ENCODE results near the gene ERC2. TPM values are rescaled to one million over a fixed set of nuclear protein-coding genes. Genes with fewer than 3 reads are reported as not detected.

Gene ERC2
- total RNA-seq, 1 donor from 2014 or later: 48.3 TPM

DNA sequence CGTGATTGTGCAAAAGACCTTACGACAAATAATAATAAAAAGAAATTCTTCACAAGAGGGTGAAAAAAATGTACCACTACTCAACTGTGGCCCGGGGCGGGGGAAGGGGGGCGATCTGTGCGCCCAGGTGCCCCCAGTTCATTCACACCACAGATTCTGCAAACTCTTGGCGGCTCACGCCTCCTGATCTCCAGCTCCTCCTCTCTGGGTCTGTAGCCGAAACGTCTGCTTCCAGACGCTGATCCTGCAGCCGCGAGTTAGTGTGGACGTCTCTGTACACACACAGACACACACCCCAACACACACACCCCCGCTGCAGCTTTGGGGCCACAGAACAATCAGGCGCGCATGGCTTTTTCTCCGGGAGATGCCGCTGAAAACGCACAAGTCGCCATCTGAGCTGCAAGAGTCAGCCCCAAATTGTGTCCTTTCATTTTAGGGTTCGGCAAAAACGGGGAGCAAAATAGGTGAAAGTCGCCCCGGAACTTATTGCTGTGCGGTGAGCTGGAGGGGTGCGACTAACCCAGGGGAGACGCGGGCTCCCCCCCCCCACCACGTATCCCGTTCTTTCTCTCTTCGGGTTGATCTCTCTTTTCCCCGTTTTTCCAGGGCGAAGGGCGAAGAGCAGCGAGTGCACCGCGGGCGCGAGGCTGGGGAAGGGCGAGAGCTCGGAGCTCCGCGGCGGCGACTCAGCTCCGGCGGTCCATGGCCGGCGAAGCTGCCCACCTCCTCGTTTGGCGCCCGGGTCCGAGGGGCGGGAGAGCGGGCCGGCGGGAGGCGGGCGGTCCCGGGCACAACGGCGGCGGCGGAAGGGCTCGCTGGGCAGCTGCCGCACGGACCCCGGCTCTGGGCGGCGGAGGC is 980.7 kb downstream of the ERC2 start:
- no peak overlapping the region for H3K27ac Mint-ChIP-seq (ENCODE audit: unreplicated experiment)
- no peaks in the 10 kb centered on the region for H3K36me3 Mint-ChIP-seq (ENCODE audit: unreplicated experiment)
- peak; percentile 54 for DNase-seq
- peaks cover 8% of the 10 kb centered on the region for H3K9me3 Mint-ChIP-seq (ENCODE audit: unreplicated experiment)
- H3K4me1 Mint-ChIP-seq (ENCODE audit: low read depth, unreplicated experiment): peaks cover 23% of the 10 kb centered on the region
- peak overlapping the region; percentile 89 for H3K4me3 Mint-ChIP-seq (ENCODE audit: unreplicated experiment)
- peaks cover 32% of the 10 kb centered on the region for H3K27me3 Mint-ChIP-seq (ENCODE audit: unreplicated experiment)
- TF ChIP-seq, protein P1, sequence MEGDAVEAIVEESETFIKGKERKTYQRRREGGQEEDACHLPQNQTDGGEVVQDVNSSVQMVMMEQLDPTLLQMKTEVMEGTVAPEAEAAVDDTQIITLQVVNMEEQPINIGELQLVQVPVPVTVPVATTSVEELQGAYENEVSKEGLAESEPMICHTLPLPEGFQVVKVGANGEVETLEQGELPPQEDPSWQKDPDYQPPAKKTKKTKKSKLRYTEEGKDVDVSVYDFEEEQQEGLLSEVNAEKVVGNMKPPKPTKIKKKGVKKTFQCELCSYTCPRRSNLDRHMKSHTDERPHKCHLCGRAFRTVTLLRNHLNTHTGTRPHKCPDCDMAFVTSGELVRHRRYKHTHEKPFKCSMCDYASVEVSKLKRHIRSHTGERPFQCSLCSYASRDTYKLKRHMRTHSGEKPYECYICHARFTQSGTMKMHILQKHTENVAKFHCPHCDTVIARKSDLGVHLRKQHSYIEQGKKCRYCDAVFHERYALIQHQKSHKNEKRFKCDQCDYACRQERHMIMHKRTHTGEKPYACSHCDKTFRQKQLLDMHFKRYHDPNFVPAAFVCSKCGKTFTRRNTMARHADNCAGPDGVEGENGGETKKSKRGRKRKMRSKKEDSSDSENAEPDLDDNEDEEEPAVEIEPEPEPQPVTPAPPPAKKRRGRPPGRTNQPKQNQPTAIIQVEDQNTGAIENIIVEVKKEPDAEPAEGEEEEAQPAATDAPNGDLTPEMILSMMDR (IDR thresholded peaks at IDR 0.05; ENCODE audit: partially characterized antibody, unreplicated experiment): no peak

DNA sequence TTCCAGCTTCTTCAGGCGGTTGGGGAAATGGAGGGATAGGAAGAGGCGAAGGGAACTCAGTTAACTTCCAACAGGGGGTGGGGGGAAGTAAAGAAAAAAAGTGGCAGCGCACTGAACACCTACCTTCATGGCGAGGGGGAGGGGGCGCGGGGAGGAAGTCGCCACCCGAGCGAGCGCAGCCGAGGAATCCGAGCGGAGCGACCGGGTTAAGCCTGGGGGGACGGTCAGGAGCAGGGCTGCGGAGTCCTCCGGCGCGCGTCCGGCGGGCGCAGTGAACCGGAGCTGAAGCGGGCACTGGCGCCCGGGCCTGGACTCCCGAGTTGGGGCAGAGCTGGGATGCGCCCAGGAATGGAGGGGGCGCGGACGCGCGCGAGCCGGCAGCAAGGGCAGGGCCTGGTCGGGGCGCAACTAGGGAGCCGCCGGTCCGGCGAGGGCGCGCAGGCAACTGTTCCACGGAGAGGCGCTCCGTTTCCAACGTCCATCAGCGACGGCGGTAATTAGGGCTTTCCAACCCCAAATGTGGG is 981.3 kb downstream of the ERC2 start, which contains the start of gene WNT5A:
Gene WNT5A, minus strand, starts transcription at position 450 of the 524 bp plus-strand sequence. Its CDS starts 321 bp downstream, at position 129.
- Mint-ChIP-seq H3K4me1 (ENCODE audit: low read depth, unreplicated experiment) (peaks cover 24% of the 10 kb centered on the region), H3K36me3 (ENCODE audit: unreplicated experiment) (no peaks in the 10 kb centered on the region), H3K27me3 (ENCODE audit: unreplicated experiment) (peaks cover 32% of the 10 kb centered on the region), H3K27ac (ENCODE audit: unreplicated experiment) (no peak within 1 kb of the TSS), H3K4me3 (ENCODE audit: unreplicated experiment) (peak within 1 kb of the TSS; percentile 89), H3K9me3 (ENCODE audit: unreplicated experiment) (peaks cover 8% of the 10 kb centered on the region)
- TF ChIP-seq, protein P1 (IDR thresholded peaks at IDR 0.05; ENCODE audit: partially characterized antibody, unreplicated experiment): no peak
- DNase-seq: peak; percentile 54

DNA sequence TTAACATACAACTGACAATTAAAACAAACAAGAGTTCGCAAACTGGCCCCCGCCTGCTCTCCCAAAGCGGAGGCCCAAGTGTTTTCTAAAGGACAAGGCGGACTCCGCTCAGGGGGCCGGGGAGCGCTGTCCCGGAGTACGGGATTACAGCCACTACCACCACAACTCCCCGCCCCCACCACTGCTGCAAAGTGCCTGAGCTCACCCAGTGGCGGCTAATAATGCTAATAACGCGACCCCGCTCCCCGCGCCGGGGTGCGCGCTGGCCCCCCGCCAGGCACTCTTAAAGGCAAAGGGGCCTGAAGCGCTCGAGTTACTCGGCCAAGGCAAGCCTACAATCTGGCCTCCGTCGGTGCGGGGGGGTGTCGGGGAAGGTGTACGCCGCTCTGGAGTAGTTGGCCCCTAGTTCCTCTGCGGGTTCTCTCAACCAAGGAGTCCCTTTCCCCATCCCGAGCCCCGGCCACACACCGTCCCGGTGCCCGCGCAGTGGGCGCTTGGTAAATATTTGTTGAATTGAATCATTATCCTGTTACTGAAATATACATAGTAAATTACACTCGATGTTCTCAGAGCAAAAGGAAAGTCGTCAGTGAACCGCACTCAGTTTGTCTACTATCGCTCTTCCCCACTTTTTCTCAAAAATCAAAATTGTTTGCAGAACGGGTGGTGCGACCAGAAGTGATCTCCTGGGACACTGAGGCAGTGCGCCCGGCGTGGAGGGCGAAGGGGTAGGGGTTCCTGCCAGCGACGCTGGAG is 982.0 kb downstream of the ERC2 start:
- peaks cover 33% of the 10 kb centered on the region for H3K27me3 Mint-ChIP-seq (ENCODE audit: unreplicated experiment)
- peaks cover 9% of the 10 kb centered on the region for H3K9me3 Mint-ChIP-seq (ENCODE audit: unreplicated experiment)
- H3K36me3 Mint-ChIP-seq (ENCODE audit: unreplicated experiment): no peaks in the 10 kb centered on the region
- peak; percentile 36 for DNase-seq
- H3K4me3 Mint-ChIP-seq (ENCODE audit: unreplicated experiment): peak overlapping the region; percentile 78
- TF ChIP-seq, protein P1 (IDR thresholded peaks at IDR 0.05; ENCODE audit: partially characterized antibody, unreplicated experiment): no peak
- peaks cover 25% of the 10 kb centered on the region for H3K4me1 Mint-ChIP-seq (ENCODE audit: low read depth, unreplicated experiment)
- no peak overlapping the region for H3K27ac Mint-ChIP-seq (ENCODE audit: unreplicated experiment)

DNA sequence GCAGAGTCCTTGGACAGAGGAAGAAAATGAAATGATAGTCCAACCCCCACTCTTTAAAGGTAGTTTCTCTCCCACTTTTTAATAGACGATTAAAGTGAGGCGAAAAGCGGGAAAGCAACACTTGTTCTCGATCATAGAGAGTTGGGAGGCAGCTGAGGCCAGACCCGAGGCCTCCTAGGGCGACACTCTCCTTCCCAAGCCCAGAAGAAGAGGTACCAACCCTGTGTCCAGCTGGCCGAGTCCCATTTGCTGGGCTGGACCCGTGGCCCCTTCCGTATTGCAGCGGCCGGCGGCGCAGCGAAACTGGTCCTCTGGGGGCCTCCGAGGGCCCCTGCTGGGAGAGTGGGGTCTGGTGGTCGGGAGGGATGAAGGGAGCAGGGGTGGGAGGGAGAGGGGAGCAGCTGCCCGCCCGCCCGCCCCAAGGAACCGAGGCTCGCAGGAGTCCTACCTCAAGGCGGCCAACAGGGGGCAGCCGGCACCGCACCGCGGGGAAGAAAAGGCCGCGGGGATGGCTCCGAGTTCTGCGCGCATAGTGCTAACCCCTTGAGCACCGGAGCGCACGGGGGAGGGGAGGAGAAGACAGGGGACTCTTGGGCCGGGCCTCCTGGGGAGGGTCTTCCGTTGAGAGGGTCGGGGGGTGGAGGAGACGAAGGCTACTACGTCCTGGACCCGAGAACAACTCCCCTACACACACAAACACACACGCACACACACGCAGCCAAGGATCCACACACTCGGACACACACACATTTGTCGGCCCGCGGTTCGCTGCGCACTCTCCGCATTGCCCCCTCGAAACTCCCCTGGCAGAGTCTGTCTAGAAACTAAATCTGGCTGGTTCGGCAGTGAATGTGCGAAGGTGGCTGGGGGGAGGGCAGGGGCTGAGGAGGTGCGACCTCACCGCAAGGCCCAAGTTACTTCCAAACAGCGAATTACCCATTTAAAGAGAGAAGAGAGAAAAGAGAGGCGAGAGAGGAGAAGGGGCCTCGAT is 983.2 kb downstream of the ERC2 start:
- peak; percentile 87 for DNase-seq
- Mint-ChIP-seq H3K4me3 (ENCODE audit: unreplicated experiment) (peak overlapping the region; percentile 74), H3K9me3 (ENCODE audit: unreplicated experiment) (peaks cover 9% of the 10 kb centered on the region), H3K36me3 (ENCODE audit: unreplicated experiment) (no peaks in the 10 kb centered on the region), H3K27ac (ENCODE audit: unreplicated experiment) (no peak overlapping the region), H3K4me1 (ENCODE audit: low read depth, unreplicated experiment) (peaks cover 29% of the 10 kb centered on the region), H3K27me3 (ENCODE audit: unreplicated experiment) (peaks cover 38% of the 10 kb centered on the region)
- TF ChIP-seq, protein P1 (IDR thresholded peaks at IDR 0.05; ENCODE audit: partially characterized antibody, unreplicated experiment): peak; percentile 91
